Fibroblast of gingiva (primary cell): ENCODE measurements around the gene COMMD1.
"Not testable (repeated sequence)": the region's sequence is repeated elsewhere in the genome, so short reads cannot be mapped to it uniquely, and the experiment has no call there.

Source experiments
- DNase-seq: peaks from one replicate; pipeline ENCODE4 v3.0.0-alpha.2; 2011; ENCODE audit warnings: low read depth

Gene COMMD1

DNA sequence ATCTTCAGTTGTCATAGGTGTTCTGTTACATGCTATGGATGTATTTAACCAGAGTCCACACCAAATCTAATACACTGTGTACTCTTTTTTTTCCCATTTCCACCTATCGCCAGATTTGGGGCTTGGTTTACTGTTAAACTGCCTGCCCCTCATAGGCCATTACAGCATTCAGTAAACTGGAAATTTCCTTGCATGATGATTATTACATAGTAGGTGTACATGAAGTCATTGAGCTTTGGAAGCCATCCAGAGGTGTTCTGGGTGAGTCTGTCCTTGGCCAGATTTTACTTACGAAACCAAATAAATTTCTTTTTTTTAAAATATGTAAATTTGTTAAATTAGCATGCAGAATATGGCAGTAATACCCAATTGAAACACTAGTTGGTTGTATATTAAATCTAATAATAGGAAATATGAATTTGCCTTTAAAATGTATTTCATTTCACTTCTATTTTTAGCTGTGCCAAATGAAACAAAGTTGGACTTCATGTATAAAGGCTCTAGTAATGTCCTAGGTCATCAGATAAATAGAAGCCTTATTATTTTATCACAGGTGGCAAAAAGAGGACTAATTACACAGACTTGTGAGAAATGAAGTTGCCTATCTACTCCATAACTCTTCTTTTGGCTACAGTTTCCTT lies 60.7 kb downstream of the COMMD1 start:
- DNase-seq: no peak

DNA sequence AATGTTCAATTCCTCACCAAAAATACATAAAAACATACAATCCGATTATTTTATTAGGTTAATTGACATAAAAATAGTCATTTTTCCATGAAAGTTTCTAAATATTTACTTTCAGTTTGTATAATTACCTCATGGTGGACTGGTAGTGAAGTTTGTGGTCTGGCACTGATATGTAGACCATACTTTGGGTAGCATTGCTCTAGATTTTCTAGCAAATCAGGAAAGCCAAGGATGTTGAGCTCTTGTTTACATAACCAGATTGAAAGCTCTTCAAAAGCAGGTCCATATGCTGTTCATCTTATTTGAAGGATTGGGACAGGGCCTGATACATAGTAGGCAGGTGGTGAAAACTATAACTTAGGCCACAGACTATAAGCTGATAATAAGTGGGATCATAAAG lies 61.8 kb downstream of the COMMD1 start:
- no peak for DNase-seq

DNA sequence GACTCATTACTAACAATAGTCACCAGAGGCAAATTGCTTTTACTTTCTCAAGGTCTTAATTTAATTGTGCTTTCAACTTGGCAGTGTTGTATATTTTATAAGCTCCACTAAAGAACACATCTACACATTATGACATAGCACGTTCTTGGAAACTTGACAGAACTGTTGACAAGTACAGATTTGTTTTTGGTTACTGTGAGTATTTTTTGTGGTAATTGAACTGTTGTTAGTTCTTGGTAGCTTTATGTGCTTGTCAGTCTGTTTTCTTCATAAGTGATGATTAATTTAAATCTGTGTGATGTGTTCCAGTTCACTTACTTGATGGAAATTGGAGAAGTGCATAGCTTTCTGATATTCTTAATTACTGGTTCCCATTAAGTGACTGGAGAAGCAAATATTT lies 63.9 kb downstream of the COMMD1 start:
- peak; percentile 9 for DNase-seq

- DNase-seq: no peak
These were observed 65.5 kb downstream of the COMMD1 start for GRCh38 chr2:61970807-61971556.

GRCh38 chr2:61978522-61978921 lies 73.0 kb downstream of the COMMD1 start:
- no peak for DNase-seq

DNA sequence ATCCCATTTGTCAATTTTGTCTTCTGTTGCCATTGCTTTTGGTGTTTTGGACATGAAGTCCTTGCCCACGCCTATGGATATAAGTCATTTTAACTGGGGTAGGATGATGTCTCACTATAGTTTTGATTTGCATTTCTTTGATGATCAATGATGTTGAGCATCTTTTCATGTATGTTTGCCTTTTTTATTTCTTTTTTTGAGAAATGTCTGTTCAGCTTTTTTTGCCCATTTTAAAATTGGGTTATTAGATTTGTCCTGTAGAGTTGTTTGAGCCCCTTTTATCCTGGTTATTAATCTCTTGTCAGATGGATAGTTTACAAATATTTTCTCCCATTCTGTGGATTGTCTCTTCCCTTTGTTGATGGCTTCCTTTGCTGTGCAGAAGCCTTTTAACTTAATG lies 75.3 kb downstream of the COMMD1 start:
- DNase-seq: no peak

GRCh38 chr2:61984682-61985081 lies 79.2 kb downstream of the COMMD1 start:
- DNase-seq: no peak

- no peak for DNase-seq
These were observed 83.2 kb downstream of the COMMD1 start for GRCh38 chr2:61988462-61989366.

DNA sequence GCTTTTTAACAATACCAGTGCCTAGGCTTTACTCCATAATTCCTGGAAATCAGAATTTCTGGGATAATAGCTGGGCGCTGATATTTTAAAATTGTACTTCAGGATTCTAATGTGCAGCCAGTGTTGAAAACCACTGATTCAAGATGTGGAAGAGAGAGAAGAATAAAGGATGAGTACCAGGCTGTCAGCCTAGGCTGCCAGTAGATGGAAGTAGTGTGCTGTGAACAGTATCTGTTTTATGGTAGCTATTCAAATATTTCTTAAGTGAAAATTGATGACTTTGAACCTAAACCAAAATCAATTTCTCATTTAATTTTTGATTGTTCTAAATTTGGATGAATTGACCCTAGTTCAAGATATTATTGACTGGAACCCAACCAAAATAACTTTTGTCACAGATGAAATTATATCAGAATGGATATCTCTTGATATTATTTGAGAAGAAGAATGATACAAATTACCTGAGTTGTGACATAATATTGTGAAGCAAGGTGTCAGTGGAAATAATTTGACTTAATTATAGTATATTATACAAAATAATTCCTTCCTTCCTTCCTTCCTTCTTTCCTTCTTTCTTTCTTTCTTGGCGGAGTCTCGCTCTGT lies 88.0 kb downstream of the COMMD1 start:
- DNase-seq: peak; percentile 49

DNA sequence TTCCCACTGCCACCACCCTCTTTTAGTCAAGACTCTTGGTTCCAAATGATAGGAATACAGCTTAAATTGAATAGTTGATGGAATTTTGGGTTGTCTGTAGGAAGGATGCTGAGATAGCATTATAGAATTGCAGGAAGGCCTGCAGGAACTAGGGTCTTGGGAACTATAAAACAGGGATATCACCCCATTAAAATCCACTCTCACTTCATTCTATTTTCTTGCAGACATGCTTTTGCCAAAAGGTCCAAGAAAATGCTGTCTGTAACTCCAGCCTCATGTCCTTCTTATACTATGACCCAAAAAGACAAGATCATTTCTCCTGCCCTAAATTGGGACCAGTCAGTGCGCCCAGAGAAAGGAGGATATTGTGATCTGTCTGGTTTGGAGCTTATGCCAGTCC lies 89.1 kb downstream of the COMMD1 start:
- no peak for DNase-seq

GRCh38 chr2:61995065-61995464 lies 89.6 kb downstream of the COMMD1 start:
- no peak for DNase-seq

GRCh38 chr2:61995515-61995914 lies 90.0 kb downstream of the COMMD1 start:
- DNase-seq: no peak

DNA sequence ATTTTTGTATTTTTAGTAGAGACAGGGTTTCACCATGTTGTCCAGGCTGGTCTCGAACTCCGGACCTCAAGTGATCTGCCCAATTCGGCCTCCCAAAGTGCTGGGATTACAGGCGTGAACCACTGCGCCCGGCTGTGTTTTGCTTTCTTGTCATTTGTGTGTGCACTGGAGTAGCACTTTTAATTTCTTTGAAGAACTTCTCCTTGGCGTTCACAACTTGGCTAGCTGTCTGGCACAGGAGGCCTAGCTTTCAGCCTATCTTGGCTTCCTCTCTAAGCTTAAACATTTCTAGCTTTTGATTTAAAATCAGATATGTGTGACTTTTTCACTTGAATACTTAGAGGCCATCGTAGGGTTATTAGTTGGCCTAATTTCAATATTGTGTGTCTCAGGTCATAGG lies 93.0 kb downstream of the COMMD1 start:
- no peak for DNase-seq

DNA sequence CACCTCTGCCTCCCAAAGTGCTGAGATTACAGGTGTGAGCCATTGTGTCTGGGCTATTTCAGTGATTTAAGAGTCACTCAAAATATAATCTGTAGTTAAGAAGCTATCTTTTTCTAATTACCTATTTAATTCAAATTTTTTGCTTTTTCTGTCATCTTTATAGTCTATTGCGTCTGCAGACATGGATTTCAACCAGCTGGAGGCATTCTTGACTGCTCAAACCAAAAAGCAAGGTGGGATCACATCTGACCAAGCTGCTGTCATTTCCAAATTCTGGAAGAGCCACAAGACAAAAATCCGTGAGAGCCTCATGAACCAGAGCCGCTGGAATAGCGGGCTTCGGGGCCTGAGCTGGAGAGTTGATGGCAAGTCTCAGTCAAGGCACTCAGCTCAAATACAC lies 95.1 kb downstream of the COMMD1 start:
- DNase-seq: no peak

- no peak for DNase-seq
These were observed 96.0 kb downstream of the COMMD1 start for GRCh38 chr2:62001431-62001830.

DNA sequence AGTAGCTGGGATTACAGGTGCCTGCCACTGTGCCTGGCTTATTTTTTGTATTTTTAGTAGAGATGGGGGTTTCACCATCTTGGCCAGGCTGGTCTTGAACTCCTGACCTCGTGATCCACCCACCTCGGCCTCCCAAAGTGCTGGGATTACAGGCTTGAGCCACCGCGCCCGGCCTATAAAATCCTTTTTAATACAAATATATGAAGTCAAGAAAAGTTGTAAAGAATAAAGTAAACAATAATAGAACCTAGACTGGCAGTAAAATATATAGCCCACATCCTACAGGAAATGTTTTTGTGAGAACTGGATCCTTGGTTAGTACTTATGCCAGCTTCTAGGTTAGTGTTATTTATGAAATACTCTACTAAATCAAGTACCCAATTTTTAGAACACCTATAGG lies 99.0 kb downstream of the COMMD1 start:
- DNase-seq: not testable (repeated sequence)

GRCh38 chr2:62007555-62007954 lies 102.1 kb downstream of the COMMD1 start:
- no peak for DNase-seq

DNA sequence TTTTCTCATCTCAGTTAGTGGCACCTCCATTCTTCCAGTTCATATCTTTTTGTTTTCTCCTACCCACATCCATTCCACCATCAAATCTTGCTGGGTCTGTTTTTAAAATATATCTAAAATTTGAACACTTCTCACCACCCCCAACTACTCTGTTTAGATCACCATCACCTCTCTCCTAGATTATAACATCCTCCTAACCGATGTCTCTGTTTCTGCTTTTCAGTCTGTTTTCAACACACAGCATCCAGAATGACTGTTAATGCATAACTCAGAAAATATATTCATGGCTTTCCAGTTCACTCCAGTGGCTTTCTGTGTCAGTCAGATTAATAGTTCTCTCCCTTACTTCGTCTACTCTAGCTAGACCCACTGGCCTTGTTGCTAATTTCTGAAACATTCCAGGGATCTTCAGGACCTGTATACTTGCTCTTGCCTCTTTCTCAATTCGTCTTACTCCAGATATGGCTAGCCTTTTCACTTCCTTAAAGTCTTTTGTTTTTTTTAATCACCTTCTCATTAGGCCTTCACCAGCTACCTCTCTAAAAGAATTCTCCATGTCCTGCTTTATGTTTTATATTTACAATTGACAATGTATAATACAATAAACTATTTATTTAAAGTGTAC lies 105.3 kb downstream of the COMMD1 start:
- no peak for DNase-seq

DNA sequence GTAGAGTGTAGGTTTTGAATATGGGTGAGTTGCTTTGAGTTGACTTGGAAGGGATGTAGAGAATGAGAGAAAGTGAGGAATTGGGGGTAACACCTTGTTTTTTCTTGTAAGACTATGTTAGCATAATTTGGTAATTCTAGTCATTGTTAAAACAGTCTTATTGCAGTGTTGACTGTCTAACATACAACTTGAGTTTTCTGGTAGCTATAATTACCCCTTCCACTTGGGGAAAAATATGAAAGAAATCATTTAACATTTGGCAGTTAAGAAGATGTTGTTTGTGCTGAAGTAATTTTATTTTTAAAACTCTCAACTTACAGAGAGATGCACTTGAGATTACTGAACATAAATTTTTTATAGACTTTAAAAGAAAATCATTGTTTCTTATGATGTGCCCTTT lies 108.2 kb downstream of the COMMD1 start:
- no peak for DNase-seq

DNA sequence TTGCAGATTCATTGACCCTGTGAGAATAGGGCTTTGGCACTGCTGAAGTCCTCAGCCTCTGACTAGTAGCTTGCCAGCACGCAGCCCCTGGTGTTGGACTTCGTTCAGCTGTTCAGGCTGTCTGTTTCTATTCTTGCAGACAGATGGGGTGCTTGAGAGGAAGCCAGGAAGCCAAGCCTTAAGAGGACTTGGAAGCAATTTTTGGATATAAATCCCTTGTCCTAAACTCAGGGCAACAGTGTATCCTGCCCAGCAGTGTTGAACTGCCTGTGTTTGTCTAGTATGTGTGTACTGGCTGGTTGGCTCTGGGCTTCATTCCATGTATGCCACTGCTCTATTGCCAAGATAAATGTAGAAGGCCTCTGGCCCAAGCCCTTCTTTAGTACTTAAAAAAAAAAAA lies 108.6 kb downstream of the COMMD1 start:
- DNase-seq: peak; percentile 94

GRCh38 chr2:62016957-62017356 lies 111.5 kb downstream of the COMMD1 start:
- DNase-seq: no peak

DNA sequence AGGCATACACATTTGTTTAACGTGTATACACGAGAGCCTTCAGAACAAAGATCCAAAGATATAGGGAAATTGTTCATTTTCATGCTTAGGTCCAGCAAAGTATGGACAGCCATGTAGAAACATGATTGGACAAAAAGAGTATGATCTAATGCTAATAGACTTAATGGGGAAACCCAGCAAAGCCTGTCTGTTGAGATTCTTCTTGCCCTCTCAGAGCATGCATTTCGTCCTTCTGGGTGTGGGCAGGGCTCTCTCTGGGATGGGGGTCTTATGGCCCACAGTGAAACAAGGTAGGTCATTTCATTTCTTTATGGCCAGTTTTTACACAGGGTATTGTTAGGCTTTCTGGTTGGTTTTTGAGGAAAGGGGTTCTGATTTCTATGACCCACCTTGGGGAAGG lies 124.4 kb downstream of the COMMD1 start:
- no peak for DNase-seq
